IMR-90 (cell line): Measurements from ENCODE around the gene CSAD. TPM values are rescaled to one million over a fixed set of nuclear protein-coding genes. Genes with fewer than 3 reads are reported as not detected.
A peak's percentile ranks its signal among the peaks of the same experiment; 100 is the strongest.

Experiments used
- ATAC-seq: fragments of 200-7000 bp; cut with Tn5 transposase; 2 replicates; pipeline ENCODE4 v1.9.1; 2020; ENCODE audit warnings: low read depth, mild to moderate bottlenecking, moderate library complexity
- BruUV-seq: library from RNA; stranded (reverse); fragments of 400-500 nt; replicated peaks from 2 replicates; lab custom pipeline; 2021; lab: Mats Ljungman, UMichigan
- CTCF ChIA-PET: fragments of 300-600 bp; formaldehyde crosslinking; extraction: SDS; loops from one replicate; lab custom pipeline; 2021; ENCODE audit warnings: antibody characterized with exemption; lab: Yijun Ruan, JAX
- POLR2A ChIA-PET: fragments of 300-600 bp; sonication (Branson Sonifier 250); formaldehyde crosslinking; loops from one replicate; lab custom pipeline; 2022; ENCODE audit warnings: antibody characterized with exemption; ENCODE audit not compliant: unreplicated experiment; lab: Charles Lee
- DNase-seq: peaks from one replicate; pipeline ENCODE4 v3.0.0; 2013
- H2AFZ ChIP-seq: replicated peaks from 2 replicates; pipeline ENCODE3; 2013; ENCODE audit warnings: low read length, mild to moderate bottlenecking; ENCODE audit not compliant: poor library complexity
- H2AK5ac ChIP-seq: 2 replicates; pipeline ENCODE4 v1.6.1; 2013; ENCODE audit warnings: low read depth, low read length, inconsistent platforms
- H2AK9ac ChIP-seq: replicated peaks from 2 replicates; pipeline ENCODE3; 2013; ENCODE audit warnings: mild to moderate bottlenecking, low read depth, low read length, moderate library complexity; ENCODE audit not compliant: poor library complexity
- H2BK120ac ChIP-seq: 2 replicates; pipeline ENCODE4 v1.6.1; 2013; ENCODE audit warnings: low read depth, low read length, inconsistent platforms
- H2BK15ac ChIP-seq: 3 replicates; pipeline ENCODE4 v1.6.1; 2013; ENCODE audit warnings: low read depth, low read length, inconsistent platforms
- H2BK20ac ChIP-seq: 2 replicates; pipeline ENCODE4 v1.6.1; 2013; ENCODE audit warnings: low read depth, mild to moderate bottlenecking, inconsistent platforms, low read length, moderate library complexity
- H2BK5ac ChIP-seq: 2 replicates; pipeline ENCODE4 v1.6.1; 2013; ENCODE audit warnings: mild to moderate bottlenecking, low read depth, low read length, inconsistent platforms; ENCODE audit not compliant: poor library complexity, severe bottlenecking
- H3K14ac ChIP-seq: replicated peaks from 2 replicates; pipeline ENCODE4 v1.6.1; 2013; ENCODE audit warnings: low read depth, low read length, inconsistent platforms
- H3K18ac ChIP-seq: 2 replicates; pipeline ENCODE4 v1.6.1; 2013; ENCODE audit warnings: low read depth, low read length, control low read depth
- H3K23ac ChIP-seq: 2 replicates; pipeline ENCODE4 v1.6.1; 2013; ENCODE audit warnings: low read depth, low read length, inconsistent platforms
- H3K27ac ChIP-seq: 2 replicates; pipeline ENCODE4 v1.5.1; 2013; ENCODE audit warnings: mild to moderate bottlenecking, control low read depth, low read length; ENCODE audit not compliant: insufficient read depth
- H3K27me3 ChIP-seq: 2 replicates; pipeline ENCODE4 v1.6.1; 2013; ENCODE audit warnings: low read length; ENCODE audit not compliant: control insufficient read depth, insufficient read depth
- H3K36me3 ChIP-seq: 2 replicates; pipeline ENCODE4 v1.6.1; 2013; ENCODE audit warnings: low read length, mixed read lengths; ENCODE audit not compliant: control insufficient read depth, insufficient read depth
- H3K4ac ChIP-seq: 2 replicates; pipeline ENCODE4 v1.6.1; 2013; ENCODE audit warnings: low read depth, low read length, inconsistent platforms
- H3K4me1 ChIP-seq: 2 replicates; pipeline ENCODE4 v1.6.1; 2013; ENCODE audit warnings: low read length, mixed read lengths; ENCODE audit not compliant: control insufficient read depth, insufficient read depth
- H3K4me2 ChIP-seq: 2 replicates; pipeline ENCODE4 v1.6.1; 2013; ENCODE audit warnings: low read depth, mild to moderate bottlenecking, control low read depth, low read length, moderate library complexity
- H3K4me3 ChIP-seq: 2 replicates; pipeline ENCODE4 v1.5.1; 2013; ENCODE audit warnings: low read depth, mild to moderate bottlenecking, control low read depth, low read length, moderate library complexity; ENCODE audit not compliant: insufficient read depth
- H3K56ac ChIP-seq: 2 replicates; pipeline ENCODE4 v1.6.1; 2013; ENCODE audit warnings: low read length, inconsistent platforms; ENCODE audit not compliant: insufficient read depth; ENCODE audit errors: extremely low read depth
- H3K79me1 ChIP-seq, 2 experiments: 2 replicates each; pipeline ENCODE4 v1.6.1; 2013; ENCODE audit warnings: low read length in 2 of 2, inconsistent platforms in 1 of 2, low read depth in 1 of 2
- H3K9ac ChIP-seq: 2 replicates; pipeline ENCODE4 v1.6.1; 2013; ENCODE audit warnings: low read depth, low read length, control low read depth
- H3K9me1 ChIP-seq: 2 replicates; pipeline ENCODE4 v1.6.1; 2013; ENCODE audit warnings: low read length, inconsistent platforms; ENCODE audit not compliant: insufficient read depth
- H3K9me3 ChIP-seq: 2 replicates; pipeline ENCODE4 v1.6.1; 2013; ENCODE audit warnings: low read length; ENCODE audit not compliant: control insufficient read depth, insufficient read depth
- H4K20me1 ChIP-seq: 2 replicates; pipeline ENCODE4 v1.6.1; 2013; ENCODE audit warnings: low read length, inconsistent platforms; ENCODE audit not compliant: insufficient read depth
- H4K5ac ChIP-seq: 2 replicates; pipeline ENCODE4 v1.6.1; 2013; ENCODE audit warnings: mild to moderate bottlenecking, low read depth, low read length, control low read depth
- H4K8ac ChIP-seq, 2 experiments: 2 replicates each; pipeline ENCODE4 v1.6.1; 2013; ENCODE audit warnings: low read depth in 2 of 2, low read length in 2 of 2, control low read depth in 1 of 2, inconsistent platforms in 1 of 2
- H4K91ac ChIP-seq: 2 replicates; pipeline ENCODE4 v1.6.1; 2013; ENCODE audit warnings: low read depth, low read length, inconsistent platforms; ENCODE audit not compliant: insufficient read depth
- CEBPB ChIP-seq: IDR thresholded peaks from 2 replicates; pipeline ENCODE4 v1.6.1; 2012; ENCODE audit warnings: low read depth, low read length, improper control_type of control experiment
- CTCF ChIP-seq: conservative IDR thresholded peaks from 2 replicates; pipeline ENCODE4 v1.5.1; 2012; ENCODE audit warnings: mild to moderate bottlenecking, low read depth, low read length, improper control_type of control experiment
- FOS ChIP-seq: fragments of 150-350 bp; IDR thresholded peaks from 2 replicates; pipeline ENCODE4 v1.6.1; 2016; ENCODE audit warnings: low read depth, low read length
- MAFK ChIP-seq: IDR thresholded peaks from 2 replicates; pipeline ENCODE4 v1.6.1; 2012; ENCODE audit warnings: low read depth, low read length, improper control_type of control experiment
- MXI1 ChIP-seq: IDR thresholded peaks from 2 replicates; pipeline ENCODE4 v1.6.1; 2012; ENCODE audit warnings: low read depth, mild to moderate bottlenecking, low read length, moderate library complexity, borderline replicate concordance
- NFE2L2 ChIP-seq: fragments of 150-350 bp; IDR thresholded peaks from 2 replicates; pipeline ENCODE4 v1.6.1; 2016; ENCODE audit warnings: low read depth, mild to moderate bottlenecking, low read length
- POLR2A ChIP-seq: IDR thresholded peaks from 2 replicates; pipeline ENCODE4 v1.6.1; 2012; ENCODE audit warnings: mild to moderate bottlenecking, low read depth, low read length
- RCOR1 ChIP-seq: IDR thresholded peaks from 2 replicates; pipeline ENCODE4 v1.6.1; 2012; ENCODE audit warnings: mild to moderate bottlenecking, low read length, improper control_type of control experiment; ENCODE audit not compliant: insufficient replicate concordance
- RFX5 ChIP-seq: IDR thresholded peaks from 2 replicates; pipeline ENCODE4 v1.8.0; 2012; ENCODE audit warnings: low read depth, mild to moderate bottlenecking, low read length, moderate library complexity
- WGBS, 2 experiments: methylation state at CpG; one replicate each; pipeline versions ENCODE4 v1.1.5 to v1.1.7; 2013; ENCODE audit warnings: missing lambda C conversion rate in 2 of 2; ENCODE audit not compliant: insufficient read length in 1 of 2; ENCODE audit errors: extremely low coverage in 2 of 2; 5-methylcytosine and 5-hydroxymethylcytosine counted together
- dilution Hi-C: fragments of 300-500 bp; cut with HindIII; formaldehyde crosslinking; loops from one replicate; pipeline ENCODE4 v1.14.3; 2018; ENCODE audit warnings: low sequenced_read_pairs; ENCODE audit not compliant: unreplicated experiment
- in situ Hi-C: fragments of 300-500 bp; cut with MboI; formaldehyde crosslinking; loops from 3 replicates; pipeline ENCODE4 v1.14.3; 2019; ENCODE audit warnings: low sequenced_read_pairs, inconsistent platforms, mixed read lengths
- intact Hi-C: fragments of 100-400 bp; cut with micrococcal nuclease; formaldehyde crosslinking; loops from 2 replicates; pipeline ENCODE4 v1.10.0; 2022
- polyA plus RNA-seq, 3 experiments: library from polyadenylated mRNA; depleted of rRNA; stranded (reverse); fragments of >200 nt; gene quantifications; 2 replicates each; pipeline ENCODE4 v1.2.3, GENCODE V29; 2012; ENCODE audit warnings: low replicate concordance in 1 of 3
- total RNA-seq: library from RNA; depleted of rRNA; stranded (reverse); fragments of >200 nt; gene quantifications from 2 replicates; pipeline ENCODE4 v1.2.3, GENCODE V29; 2012
- TF ChIP-seq, protein P1 (sequence below): fragments of 150-350 bp; IDR thresholded peaks from 2 replicates; pipeline ENCODE4 v1.6.1; 2017; ENCODE audit warnings: mild to moderate bottlenecking, antibody characterized with exemption, low read length, low read depth

Gene CSAD
- total and polyA plus RNA-seq, 2 of the 4 experiments (the other 2 are of a cell fraction): 5.4 to 45.6 TPM

DNA sequence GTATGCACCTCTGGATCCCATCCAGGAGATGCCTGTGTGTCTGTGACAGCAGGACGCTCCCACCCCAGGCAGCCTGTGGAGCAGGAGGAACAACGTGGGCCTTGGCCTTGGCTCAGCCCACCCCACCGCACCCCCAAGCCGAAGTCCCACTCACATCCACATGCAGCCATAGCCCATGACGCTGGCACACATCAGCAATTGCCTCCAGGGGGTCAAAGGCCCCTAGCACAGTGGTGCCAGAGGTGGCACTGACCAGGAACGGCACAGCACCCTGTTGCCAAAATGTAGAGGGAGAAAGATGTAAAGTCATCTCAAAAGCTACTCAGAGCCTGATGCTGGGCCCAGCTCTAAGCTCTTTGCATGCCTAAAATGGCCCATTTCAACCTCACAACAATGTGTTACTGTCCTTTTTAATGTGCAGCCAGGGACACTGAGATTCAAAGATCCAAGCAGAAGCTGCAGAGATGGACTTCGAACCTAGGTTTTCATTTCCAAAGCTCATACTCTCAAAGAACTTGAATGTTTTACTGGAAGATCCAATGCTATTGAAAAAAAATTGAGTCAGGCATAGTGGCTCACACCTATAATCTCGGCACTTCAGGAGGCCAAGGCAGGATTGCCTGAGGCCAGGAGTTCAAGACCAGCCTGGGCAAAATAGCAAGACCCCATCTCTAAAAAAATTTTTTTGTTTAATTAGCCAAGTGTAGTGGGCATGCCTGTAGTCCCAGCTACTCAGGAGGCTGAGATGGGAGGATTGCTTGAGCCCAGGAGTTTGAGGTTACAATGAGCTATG is 19.4 kb downstream of the CSAD start (continued):
- TF ChIP-seq, protein P1, sequence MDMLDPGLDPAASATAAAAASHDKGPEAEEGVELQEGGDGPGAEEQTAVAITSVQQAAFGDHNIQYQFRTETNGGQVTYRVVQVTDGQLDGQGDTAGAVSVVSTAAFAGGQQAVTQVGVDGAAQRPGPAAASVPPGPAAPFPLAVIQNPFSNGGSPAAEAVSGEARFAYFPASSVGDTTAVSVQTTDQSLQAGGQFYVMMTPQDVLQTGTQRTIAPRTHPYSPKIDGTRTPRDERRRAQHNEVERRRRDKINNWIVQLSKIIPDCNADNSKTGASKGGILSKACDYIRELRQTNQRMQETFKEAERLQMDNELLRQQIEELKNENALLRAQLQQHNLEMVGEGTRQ: no peak

DNA sequence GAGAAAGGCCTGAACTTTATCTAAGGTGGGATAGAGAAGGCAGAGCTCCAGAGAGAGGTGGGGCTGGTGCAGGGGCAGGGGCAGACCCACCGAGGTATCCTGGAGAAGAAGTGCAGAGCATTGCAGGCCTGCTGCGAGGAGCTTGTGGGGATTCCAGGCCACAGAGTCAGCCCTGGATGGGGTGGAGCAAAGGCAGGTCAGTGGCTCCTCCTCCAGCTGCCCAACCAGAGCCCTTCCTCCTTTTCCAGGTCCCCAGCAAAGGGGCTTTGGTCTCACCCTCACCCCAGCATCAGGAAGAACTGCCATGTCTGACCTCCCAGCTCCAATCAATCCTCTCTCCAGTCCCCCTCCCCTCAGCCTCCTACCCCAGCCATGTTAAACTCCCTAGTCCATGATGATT is 20.1 kb downstream of the CSAD start:
- Histone ChIP-seq H3K27me3 (no peaks in the 10 kb centered on the region), H3K56ac (no peak overlapping the region), H3K36me3 (peaks cover 7% of the 10 kb centered on the region; the same call in 1 of the 2 replicates), H3K9me1 (no peaks in the 10 kb centered on the region), H3K4ac (no peak overlapping the region), H3K23ac (no peak overlapping the region), H4K5ac (no peak overlapping the region), H2BK15ac (no peak overlapping the region), H4K91ac (no peak overlapping the region), H2AFZ (no peak overlapping the region), H3K27ac (no peak overlapping the region), H2BK5ac (no peak overlapping the region), H3K14ac (no peak overlapping the region), H3K18ac (no peak overlapping the region), H4K8ac (no peak overlapping the region), H2BK20ac (no peak overlapping the region), H2BK120ac (no peak overlapping the region), H2AK9ac (no peak overlapping the region), H3K9me3 (no peaks in the 10 kb centered on the region), H3K4me3 (no peak overlapping the region), H3K79me1 (no peaks in the 10 kb centered on the region), H4K20me1 (no peaks in the 10 kb centered on the region), H3K4me2 (no peak overlapping the region), H3K9ac (no peak overlapping the region), H2AK5ac (no peak overlapping the region), H3K4me1 (0 out of 2 replicates have a peak, but pooled peaks cover 1% of the 10 kb centered on the region)
- 0 out of 2 replicates have a peak, but pooled peaks have one; percentile 33 for ATAC-seq
- TF ChIP-seq MAFK (no peak), FOS (no peak), POLR2A (no peak), MXI1 (no peak), CEBPB (no peak), NFE2L2 (no peak), CTCF (no peak), RCOR1 (no peak), RFX5 (no peak)
- ChIA-PET POLR2A (interaction anchor here (0.9 kb wide), 1 partner anchor 21 kb away, joined by 3 read pairs; no protein-coding TSS in a partner anchor), CTCF (interaction anchor here (2.0 to 2.4 kb wide), 3 partner anchors 12 to 95 kb away, joined by 6 to 16 read pairs (median 11); no protein-coding TSS in a partner anchor)
- WGBS, 2 experiments: no CpG with 5 or more reads among the region's 2 CpGs
- no peak for DNase-seq
- dilution Hi-C loops (no loop called here), intact Hi-C loops (no loop called here), in situ Hi-C loops (no loop called here)
- BruUV-seq: no TSS peak
